Neural crest cell (in vitro differentiated cells): ENCODE data around the gene SCYGR8. TPM values are rescaled to one million over a fixed set of nuclear protein-coding genes. Genes with fewer than 3 reads are reported as not detected.

Experiments
- DNase-seq: peaks from one replicate; pipeline ENCODE4 v3.0.0; 2021; ENCODE audit warnings: low read depth, mixed read lengths, low spot score
- H3K27ac Mint-ChIP-seq: one replicate; pipeline ENCODE4 v1.8.0; 2021; ENCODE audit warnings: mild to moderate bottlenecking, mixed read lengths; ENCODE audit not compliant: unreplicated experiment
- H3K27me3 Mint-ChIP-seq: 2 replicates; pipeline ENCODE4 v1.8.0; 2021; ENCODE audit warnings: low read depth, mild to moderate bottlenecking, mixed read lengths
- H3K36me3 Mint-ChIP-seq: 2 replicates; pipeline ENCODE4 v1.8.0; 2021; ENCODE audit warnings: low read depth, mild to moderate bottlenecking, mixed read lengths
- H3K4me1 Mint-ChIP-seq: 2 replicates; pipeline ENCODE4 v1.8.0; 2021; ENCODE audit warnings: mixed read lengths
- H3K4me3 Mint-ChIP-seq: one replicate; pipeline ENCODE4 v1.8.0; 2021; ENCODE audit warnings: mild to moderate bottlenecking, mixed read lengths
- H3K9me3 Mint-ChIP-seq: 2 replicates; pipeline ENCODE4 v1.8.0; 2021; ENCODE audit warnings: mixed read lengths
- CTCF ChIP-seq: fragments of 200-600 bp; sonication (generic); conservative IDR thresholded peaks from 2 replicates; pipeline ENCODE4 v1.5.0; 2021; ENCODE audit warnings: antibody characterized with exemption, mild to moderate bottlenecking
- total RNA-seq: library from RNA; stranded (reverse); gene quantifications from 2 replicates; pipeline ENCODE4 v1.2.1, GENCODE V29; 2021

Gene SCYGR8
- total RNA-seq, 1 donor from 2014 or later = not detected

- DNase-seq = no peak
- H3K4me3 Mint-ChIP-seq = no peak overlapping the region
- H3K27me3 Mint-ChIP-seq = no peaks in the 10 kb centered on the region
- no peak overlapping the region for H3K27ac Mint-ChIP-seq
- H3K36me3 Mint-ChIP-seq = no peaks in the 10 kb centered on the region
- no peak for TF ChIP-seq CTCF
- no peaks in the 10 kb centered on the region for H3K9me3 Mint-ChIP-seq
- H3K4me1 Mint-ChIP-seq = no peaks in the 10 kb centered on the region
Observed at GRCh38 chr2:227783404-227784138, 37.9 kb downstream of the SCYGR8 start.

GRCh38 chr2:227785293-227785692 is 39.6 kb downstream of the SCYGR8 start:
- H3K36me3 Mint-ChIP-seq = no peaks in the 10 kb centered on the region
- no peaks in the 10 kb centered on the region for H3K9me3 Mint-ChIP-seq
- no peak for DNase-seq
- H3K4me3 Mint-ChIP-seq = no peak overlapping the region
- no peak overlapping the region for H3K27ac Mint-ChIP-seq
- H3K4me1 Mint-ChIP-seq = peaks cover 6% of the 10 kb centered on the region
- no peaks in the 10 kb centered on the region for H3K27me3 Mint-ChIP-seq
- TF ChIP-seq CTCF = no peak

GRCh38 chr2:227788561-227789018 is 42.9 kb downstream of the SCYGR8 start:
- no peaks in the 10 kb centered on the region for H3K27me3 Mint-ChIP-seq
- no peaks in the 10 kb centered on the region for H3K9me3 Mint-ChIP-seq
- TF ChIP-seq CTCF = no peak
- no peak for DNase-seq
- H3K36me3 Mint-ChIP-seq = no peaks in the 10 kb centered on the region
- no peak overlapping the region for H3K4me3 Mint-ChIP-seq
- H3K4me1 Mint-ChIP-seq = peaks cover 7% of the 10 kb centered on the region
- no peak overlapping the region for H3K27ac Mint-ChIP-seq

- no peak for TF ChIP-seq CTCF
- Mint-ChIP-seq H3K9me3 (no peaks in the 10 kb centered on the region), H3K36me3 (no peaks in the 10 kb centered on the region), H3K4me1 (peaks cover 7% of the 10 kb centered on the region), H3K27me3 (no peaks in the 10 kb centered on the region), H3K4me3 (no peak overlapping the region), H3K27ac (no peak overlapping the region)
- DNase-seq = no peak
Observed at GRCh38 chr2:227789803-227790202, 44.1 kb downstream of the SCYGR8 start.

- Mint-ChIP-seq H3K27ac (no peak overlapping the region), H3K4me3 (no peak overlapping the region), H3K27me3 (no peaks in the 10 kb centered on the region), H3K9me3 (no peaks in the 10 kb centered on the region), H3K36me3 (no peaks in the 10 kb centered on the region), H3K4me1 (peaks cover 7% of the 10 kb centered on the region)
- no peak for DNase-seq
- no peak for TF ChIP-seq CTCF
Observed at GRCh38 chr2:227793148-227793712, 47.5 kb downstream of the SCYGR8 start.

Other genes starting within 250 kb of the SCYGR8 start
- not detected in 2 replicates for gene SCYGR2, start 147.0 kb upstream of the SCYGR8 start, total RNA-seq
- not detected in 2 replicates for gene SCYGR3, start 131.1 kb upstream of the SCYGR8 start, total RNA-seq
- not detected in 2 replicates for gene SCYGR4, start 128.4 kb upstream of the SCYGR8 start, total RNA-seq
- gene SCYGR5, start 79.1 kb upstream of the SCYGR8 start, total RNA-seq = not detected in 2 replicates
- 0.54 and 1.1 TPM in 2 replicates for gene SLC19A3, start 27.9 kb upstream of the SCYGR8 start, total RNA-seq
- not detected in 2 replicates for gene SCYGR6, start 21.1 kb upstream of the SCYGR8 start, total RNA-seq
- gene SCYGR7, start 17.6 kb upstream of the SCYGR8 start, total RNA-seq = not detected in 2 replicates
- gene CCL20, start 67.9 kb downstream of the SCYGR8 start, total RNA-seq = not detected in 2 replicates
- not detected in 2 replicates for gene DAW1, start 125.7 kb downstream of the SCYGR8 start, total RNA-seq